ENCODE results near the gene FAM117A.
A peak's percentile ranks its signal among the peaks of the same experiment; 100 is the strongest.

Gene FAM117A

GRCh38 chr17:49784636-49785035, 20.7 kb upstream of the FAM117A start:
- Histone ChIP-seq H3K9me3 (ENCODE audit: control insufficient read depth, insufficient read depth, low read length) (no peaks in the 10 kb centered on the region), H3K4me1 (ENCODE audit: control insufficient read depth, low read length) (peaks cover 15% of the 10 kb centered on the region), H4K20me1 (ENCODE audit: control insufficient read depth, insufficient read depth, low read depth, low read length) (peaks cover 4% of the 10 kb centered on the region), H3K36me3 (ENCODE audit: control insufficient read depth, low read length) (peaks cover 8% of the 10 kb centered on the region), H3K79me2 (ENCODE audit: control insufficient read depth, low read length) (peaks cover 10% of the 10 kb centered on the region), H3K9me2 (replicated peaks; ENCODE audit: control insufficient read depth, low read length) (no peaks in the 10 kb centered on the region), H3K4me3 (ENCODE audit: low read length) (no peak overlapping the region), H3K4me2 (ENCODE audit: low read length) (no peak overlapping the region), H3K27ac (ENCODE audit: low read depth, low read length) (no peak overlapping the region), H3F3A (ENCODE audit: control insufficient read depth, insufficient read depth) (no peaks in the 10 kb centered on the region), H3K27me3 (ENCODE audit: control insufficient read depth, low read length) (no peaks in the 10 kb centered on the region)
- TF ChIP-seq EZH2phosphoT487 (IDR thresholded peaks at IDR 0.05; ENCODE audit: borderline replicate concordance, low read length): no peak

- Histone ChIP-seq H3K4me1 (ENCODE audit: control insufficient read depth, low read length) (peaks cover 10% of the 10 kb centered on the region), H4K20me1 (ENCODE audit: control insufficient read depth, insufficient read depth, low read depth, low read length) (no peaks in the 10 kb centered on the region), H3F3A (ENCODE audit: control insufficient read depth, insufficient read depth) (no peaks in the 10 kb centered on the region), H3K4me2 (ENCODE audit: low read length) (no peak overlapping the region), H3K79me2 (ENCODE audit: control insufficient read depth, low read length) (peaks cover 3% of the 10 kb centered on the region), H3K9me3 (ENCODE audit: control insufficient read depth, insufficient read depth, low read length) (no peaks in the 10 kb centered on the region), H3K27me3 (ENCODE audit: control insufficient read depth, low read length) (no peaks in the 10 kb centered on the region), H3K36me3 (ENCODE audit: control insufficient read depth, low read length) (peaks cover 3% of the 10 kb centered on the region), H3K4me3 (ENCODE audit: low read length) (no peak overlapping the region), H3K9me2 (replicated peaks; ENCODE audit: control insufficient read depth, low read length) (no peaks in the 10 kb centered on the region), H3K27ac (ENCODE audit: low read depth, low read length) (no peak overlapping the region)
- TF ChIP-seq CTCF (IDR thresholded peaks at IDR 0.05; ENCODE audit: low read depth, low read length, poor library complexity, severe bottlenecking) (no peak), EZH2phosphoT487 (IDR thresholded peaks at IDR 0.05; ENCODE audit: borderline replicate concordance, low read length) (no peak)
These were observed 19.9 kb upstream of the FAM117A start for GRCh38 chr17:49783791-49784190.

- Histone ChIP-seq H3K9me3 (ENCODE audit: control insufficient read depth, insufficient read depth, low read length) (no peaks in the 10 kb centered on the region), H3F3A (ENCODE audit: control insufficient read depth, insufficient read depth) (no peaks in the 10 kb centered on the region), H3K36me3 (ENCODE audit: control insufficient read depth, low read length) (no peaks in the 10 kb centered on the region), H3K4me1 (ENCODE audit: control insufficient read depth, low read length) (peaks cover 10% of the 10 kb centered on the region), H3K4me3 (ENCODE audit: low read length) (no peak overlapping the region), H3K9me2 (replicated peaks; ENCODE audit: control insufficient read depth, low read length) (no peaks in the 10 kb centered on the region), H3K4me2 (ENCODE audit: low read length) (no peak overlapping the region), H3K27me3 (ENCODE audit: control insufficient read depth, low read length) (no peaks in the 10 kb centered on the region), H3K27ac (ENCODE audit: low read depth, low read length) (no peak overlapping the region), H4K20me1 (ENCODE audit: control insufficient read depth, insufficient read depth, low read depth, low read length) (no peaks in the 10 kb centered on the region), H3K79me2 (ENCODE audit: control insufficient read depth, low read length) (no peaks in the 10 kb centered on the region)
- no peak for TF ChIP-seq CTCF (IDR thresholded peaks at IDR 0.05; ENCODE audit: low read depth, low read length, poor library complexity, severe bottlenecking)
- no peak for TF ChIP-seq EZH2phosphoT487 (IDR thresholded peaks at IDR 0.05; ENCODE audit: borderline replicate concordance, low read length)
These were observed 19.3 kb upstream of the FAM117A start for GRCh38 chr17:49783071-49783715.

- no peak overlapping the region for H3K4me3 ChIP-seq (ENCODE audit: low read length)
- H3F3A ChIP-seq (ENCODE audit: control insufficient read depth, insufficient read depth): no peaks in the 10 kb centered on the region
- no peaks in the 10 kb centered on the region for H3K27me3 ChIP-seq (ENCODE audit: control insufficient read depth, low read length)
- no peak overlapping the region for H3K27ac ChIP-seq (ENCODE audit: low read depth, low read length)
- no peaks in the 10 kb centered on the region for H4K20me1 ChIP-seq (ENCODE audit: control insufficient read depth, insufficient read depth, low read depth, low read length)
- H3K36me3 ChIP-seq (ENCODE audit: control insufficient read depth, low read length): no peaks in the 10 kb centered on the region
- no peaks in the 10 kb centered on the region for H3K9me3 ChIP-seq (ENCODE audit: control insufficient read depth, insufficient read depth, low read length)
- H3K9me2 ChIP-seq (replicated peaks; ENCODE audit: control insufficient read depth, low read length): no peaks in the 10 kb centered on the region
- H3K4me1 ChIP-seq (ENCODE audit: control insufficient read depth, low read length): no peaks in the 10 kb centered on the region
- H3K79me2 ChIP-seq (ENCODE audit: control insufficient read depth, low read length): no peaks in the 10 kb centered on the region
- H3K4me2 ChIP-seq (ENCODE audit: low read length): no peak overlapping the region
- TF ChIP-seq CTCF (IDR thresholded peaks at IDR 0.05; ENCODE audit: low read depth, low read length, poor library complexity, severe bottlenecking) (peak; percentile 53), EZH2phosphoT487 (IDR thresholded peaks at IDR 0.05; ENCODE audit: borderline replicate concordance, low read length) (no peak)
These were observed 15.9 kb upstream of the FAM117A start for GRCh38 chr17:49779739-49780231.

All from DOHH2 (cell line).